Stimulated activated memory B cell treated with anti-CD40 and anti-IgM and Interleukin-4, amounts not matched to agents 10 μg/mL and 1 μg/mL and 100 μg/mL, for 72 hours (primary cell): ENCODE data around the gene RBFOX1.

ENCODE experiments used
- ATAC-seq: fragments of 150-1000 bp; cut with Tn5 transposase; 2 replicates; pipeline ENCODE4 v1.10.0; 2021
- H3K27ac Mint-ChIP-seq: one replicate; pipeline ENCODE4 v1.8.0; 2022; ENCODE audit warnings: mild to moderate bottlenecking, mixed read lengths
- H3K27me3 Mint-ChIP-seq: one replicate; pipeline ENCODE4 v1.8.0; 2022; ENCODE audit warnings: mixed read lengths
- H3K36me3 Mint-ChIP-seq: one replicate; pipeline ENCODE4 v1.8.0; 2022; ENCODE audit warnings: mixed read lengths
- H3K4me1 Mint-ChIP-seq: one replicate; pipeline ENCODE4 v1.8.0; 2022; ENCODE audit warnings: mixed read lengths
- H3K4me3 Mint-ChIP-seq: one replicate; pipeline ENCODE4 v1.8.0; 2022; ENCODE audit warnings: mild to moderate bottlenecking, moderate library complexity, mixed read lengths
- H3K9me3 Mint-ChIP-seq: one replicate; pipeline ENCODE4 v1.8.0; 2022; ENCODE audit warnings: mixed read lengths

The RBFOX1 gene

GRCh38 chr16:7344830-7345780 lies 12.5 kb downstream of the RBFOX1 start:
- H3K4me1 Mint-ChIP-seq: no peaks in the 10 kb centered on the region
- no peak overlapping the region for H3K27ac Mint-ChIP-seq
- H3K27me3 Mint-ChIP-seq: no peaks in the 10 kb centered on the region
- H3K9me3 Mint-ChIP-seq: peaks cover 2% of the 10 kb centered on the region
- H3K36me3 Mint-ChIP-seq: no peaks in the 10 kb centered on the region
- no peak for ATAC-seq
- H3K4me3 Mint-ChIP-seq: no peak overlapping the region

GRCh38 chr16:7350806-7351205 lies 18.2 kb downstream of the RBFOX1 start:
- Mint-ChIP-seq H3K9me3 (peaks cover 7% of the 10 kb centered on the region), H3K27ac (no peak overlapping the region), H3K36me3 (no peaks in the 10 kb centered on the region), H3K4me3 (no peak overlapping the region), H3K4me1 (no peaks in the 10 kb centered on the region), H3K27me3 (no peaks in the 10 kb centered on the region)
- ATAC-seq: no peak

DNA sequence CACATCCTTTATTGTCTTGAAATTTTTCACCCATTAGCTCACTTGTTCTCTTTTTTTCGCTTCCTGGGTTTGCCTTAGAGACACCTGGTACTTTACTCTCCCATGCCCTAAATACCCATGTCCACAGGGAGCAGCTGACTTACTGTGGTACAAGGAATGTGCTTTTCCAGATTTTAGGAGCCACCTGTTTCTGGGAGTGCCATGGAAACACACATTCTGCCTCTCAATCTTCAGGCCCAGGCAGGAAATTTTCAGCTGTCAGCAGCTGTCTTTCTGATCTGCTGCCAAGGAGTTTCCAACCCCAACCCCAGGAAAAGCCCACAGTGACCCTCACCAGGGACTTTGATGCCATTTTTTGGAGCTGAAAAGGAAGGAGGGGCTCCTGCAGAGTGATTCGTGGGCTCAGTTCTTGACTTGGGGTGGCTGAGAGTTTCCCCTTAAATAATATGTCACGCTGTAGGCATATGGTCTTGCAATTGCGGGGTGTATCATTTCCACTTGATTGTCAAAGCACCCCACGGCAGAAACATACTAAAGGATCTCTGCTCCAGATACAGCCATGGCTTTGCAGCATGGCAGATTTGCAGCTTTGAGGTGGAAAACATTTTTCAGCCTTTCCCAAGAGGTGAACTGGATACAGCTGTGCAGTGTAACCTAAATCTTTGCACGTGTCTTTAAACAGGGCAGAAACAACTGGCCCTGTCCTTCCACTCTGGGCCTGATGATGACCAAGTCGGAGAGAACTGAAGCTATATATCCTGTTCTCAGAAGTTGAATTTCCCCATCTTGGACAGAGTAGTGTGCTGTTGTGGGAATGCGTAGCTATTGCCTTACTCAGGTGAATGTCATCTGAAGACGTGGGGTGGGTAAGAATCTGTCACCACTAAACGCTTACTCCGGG lies 19.2 kb downstream of the RBFOX1 start:
- Mint-ChIP-seq H3K9me3 (peaks cover 9% of the 10 kb centered on the region), H3K36me3 (no peaks in the 10 kb centered on the region), H3K4me1 (no peaks in the 10 kb centered on the region), H3K27me3 (no peaks in the 10 kb centered on the region), H3K4me3 (no peak overlapping the region), H3K27ac (no peak overlapping the region)
- ATAC-seq: no peak

GRCh38 chr16:7355758-7356157 lies 23.1 kb downstream of the RBFOX1 start:
- H3K36me3 Mint-ChIP-seq: no peaks in the 10 kb centered on the region
- no peaks in the 10 kb centered on the region for H3K4me1 Mint-ChIP-seq
- no peak for ATAC-seq
- H3K27me3 Mint-ChIP-seq: no peaks in the 10 kb centered on the region
- peaks cover 9% of the 10 kb centered on the region for H3K9me3 Mint-ChIP-seq
- no peak overlapping the region for H3K27ac Mint-ChIP-seq
- H3K4me3 Mint-ChIP-seq: no peak overlapping the region

- Mint-ChIP-seq H3K27ac (no peak overlapping the region), H3K9me3 (peaks cover 3% of the 10 kb centered on the region), H3K36me3 (no peaks in the 10 kb centered on the region), H3K27me3 (no peaks in the 10 kb centered on the region), H3K4me1 (no peaks in the 10 kb centered on the region), H3K4me3 (no peak overlapping the region)
- ATAC-seq: no peak
Observed at GRCh38 chr16:7361416-7362129, 28.9 kb downstream of the RBFOX1 start.

DNA sequence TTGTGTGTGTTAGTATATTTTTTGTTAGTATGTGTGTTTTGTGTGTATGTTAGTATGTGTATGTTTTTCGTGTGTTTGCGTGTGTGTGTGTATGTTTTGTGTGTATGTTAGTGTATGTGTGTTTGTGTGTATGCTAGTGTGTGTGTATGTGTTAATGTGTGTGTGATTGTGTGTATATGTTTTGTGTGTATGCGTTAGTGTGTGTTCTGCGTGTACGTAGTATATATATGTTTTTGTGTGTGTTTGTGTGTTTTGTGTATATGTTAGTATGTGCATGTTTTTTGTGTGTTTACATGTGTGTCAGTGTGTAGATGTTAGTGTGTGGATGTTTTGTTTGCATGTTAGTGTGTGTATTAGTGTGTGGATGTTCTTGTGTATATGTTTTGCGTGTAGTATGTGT lies 29.6 kb downstream of the RBFOX1 start:
- ATAC-seq: no peak
- Mint-ChIP-seq H3K9me3 (peaks cover 3% of the 10 kb centered on the region), H3K27me3 (no peaks in the 10 kb centered on the region), H3K27ac (no peak overlapping the region), H3K4me1 (no peaks in the 10 kb centered on the region), H3K4me3 (no peak overlapping the region), H3K36me3 (no peaks in the 10 kb centered on the region)

DNA sequence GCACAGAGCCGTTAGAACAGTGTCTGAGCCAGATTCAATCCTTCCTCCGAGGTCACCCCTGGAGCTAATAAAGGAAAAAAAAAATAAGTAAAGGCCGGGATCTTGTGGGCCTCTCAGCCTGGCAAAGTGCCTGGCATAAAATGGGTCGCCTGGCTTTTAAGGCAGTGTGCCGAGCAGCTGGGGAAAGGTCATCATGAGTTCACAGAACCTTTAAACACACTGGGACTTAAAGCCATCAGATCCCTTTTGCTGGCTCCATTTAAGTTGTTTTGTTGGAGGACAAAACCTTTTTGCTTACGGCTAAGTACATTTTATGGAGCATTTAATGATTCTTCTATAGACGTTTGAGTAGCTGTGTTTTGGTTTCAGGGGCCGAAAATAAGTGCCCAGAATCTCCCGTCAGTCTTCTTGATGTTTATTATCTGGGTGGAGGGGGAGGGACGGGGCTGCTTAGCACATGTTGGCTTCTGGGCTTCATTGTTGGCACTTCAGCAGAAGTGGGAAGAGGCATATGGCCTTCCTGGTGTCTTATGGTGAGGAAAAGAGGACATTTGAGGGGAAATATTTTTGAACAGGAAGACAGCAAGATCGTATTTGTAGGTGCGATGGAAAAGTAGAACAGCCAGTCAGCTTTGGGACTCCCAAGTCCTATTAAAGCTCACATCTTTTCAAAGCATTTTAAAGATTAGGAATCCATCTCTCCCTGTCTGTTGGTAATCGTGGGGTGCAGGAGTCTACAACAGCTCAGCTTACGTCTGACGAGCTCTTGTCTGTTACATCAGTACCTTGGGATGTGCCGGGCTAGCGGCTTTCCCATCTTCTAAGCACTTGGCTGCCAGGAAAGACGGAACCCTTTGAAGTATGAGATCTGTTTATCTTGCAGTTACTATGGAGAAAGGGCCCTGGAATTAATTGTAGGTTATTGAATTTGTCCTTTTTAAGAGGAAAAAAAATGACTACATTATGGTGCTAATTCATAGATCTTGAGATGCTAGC lies 31.1 kb downstream of the RBFOX1 start:
- H3K27ac Mint-ChIP-seq: no peak overlapping the region
- H3K27me3 Mint-ChIP-seq: no peaks in the 10 kb centered on the region
- H3K4me3 Mint-ChIP-seq: no peak overlapping the region
- no peak for ATAC-seq
- peaks cover 3% of the 10 kb centered on the region for H3K9me3 Mint-ChIP-seq
- H3K36me3 Mint-ChIP-seq: no peaks in the 10 kb centered on the region
- H3K4me1 Mint-ChIP-seq: no peaks in the 10 kb centered on the region

DNA sequence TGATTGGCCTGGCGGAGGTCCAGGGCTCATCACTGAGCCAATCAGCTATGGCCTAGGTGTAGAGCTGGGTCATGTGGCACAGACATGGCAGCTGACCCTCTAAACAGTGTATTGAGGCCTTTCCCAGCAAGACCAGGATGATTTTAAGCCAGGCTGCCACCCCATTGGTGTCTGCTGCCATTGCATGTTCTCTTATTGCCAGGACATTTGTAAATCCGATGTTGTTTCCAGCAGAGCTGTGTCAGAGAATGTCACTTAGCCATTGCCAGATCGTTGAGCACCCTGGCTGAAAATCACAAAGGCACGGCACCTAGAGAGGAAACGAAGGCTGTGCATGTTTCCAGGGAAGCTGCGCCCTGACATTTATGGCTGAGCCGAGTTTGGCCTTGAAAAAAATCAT lies 33.4 kb downstream of the RBFOX1 start:
- Mint-ChIP-seq H3K27ac (no peak overlapping the region), H3K27me3 (no peaks in the 10 kb centered on the region), H3K9me3 (peaks cover 3% of the 10 kb centered on the region), H3K4me3 (no peak overlapping the region), H3K36me3 (no peaks in the 10 kb centered on the region), H3K4me1 (no peaks in the 10 kb centered on the region)
- ATAC-seq: no peak

- Mint-ChIP-seq H3K27ac (no peak overlapping the region), H3K4me1 (no peaks in the 10 kb centered on the region), H3K9me3 (peaks cover 3% of the 10 kb centered on the region), H3K4me3 (no peak overlapping the region), H3K27me3 (no peaks in the 10 kb centered on the region), H3K36me3 (no peaks in the 10 kb centered on the region)
- no peak for ATAC-seq
Observed at GRCh38 chr16:7366993-7367880, 34.6 kb downstream of the RBFOX1 start.

DNA sequence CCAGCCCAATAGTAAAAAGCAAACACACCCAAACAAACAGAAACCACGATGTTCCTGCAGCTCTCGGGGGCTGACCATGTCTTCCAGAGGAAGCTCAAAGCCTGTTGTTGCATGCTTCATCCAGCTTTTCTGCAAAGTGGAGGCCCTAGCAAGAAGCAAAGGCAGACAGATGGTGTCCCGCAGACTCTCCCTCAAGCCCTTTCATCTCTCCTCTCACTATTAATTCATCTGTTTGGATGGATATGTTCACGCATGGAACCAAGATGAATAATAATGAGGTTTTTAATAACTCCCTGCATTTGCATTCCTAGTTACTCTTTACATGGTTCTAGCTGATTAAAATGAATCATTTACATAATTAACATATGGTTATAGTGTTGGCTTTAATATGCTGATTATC lies 36.6 kb downstream of the RBFOX1 start:
- peaks cover 5% of the 10 kb centered on the region for H3K9me3 Mint-ChIP-seq
- H3K27me3 Mint-ChIP-seq: no peaks in the 10 kb centered on the region
- no peak overlapping the region for H3K4me3 Mint-ChIP-seq
- H3K4me1 Mint-ChIP-seq: no peaks in the 10 kb centered on the region
- H3K36me3 Mint-ChIP-seq: no peaks in the 10 kb centered on the region
- ATAC-seq: no peak
- no peak overlapping the region for H3K27ac Mint-ChIP-seq

DNA sequence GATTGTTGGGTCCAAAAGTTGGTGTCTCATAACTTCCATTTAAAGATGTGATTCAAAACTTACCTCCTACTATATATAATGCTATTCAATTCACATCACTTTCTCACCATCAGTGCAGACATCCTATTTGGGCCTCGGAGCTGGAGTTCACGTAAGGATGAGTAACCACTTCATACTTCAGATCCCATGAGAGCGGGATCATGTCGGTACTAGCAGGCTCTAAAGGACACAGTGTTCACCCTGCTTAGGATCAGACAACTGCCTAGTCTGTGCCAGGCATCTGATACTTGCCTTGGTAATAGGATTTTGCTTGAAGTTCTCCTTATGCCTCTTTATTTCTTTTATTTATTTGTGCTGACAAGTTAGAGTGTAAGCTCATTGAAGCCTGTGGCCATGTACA lies 39.5 kb downstream of the RBFOX1 start:
- Mint-ChIP-seq H3K4me1 (no peaks in the 10 kb centered on the region), H3K27me3 (no peaks in the 10 kb centered on the region), H3K36me3 (no peaks in the 10 kb centered on the region), H3K27ac (no peak overlapping the region), H3K9me3 (peaks cover 3% of the 10 kb centered on the region), H3K4me3 (no peak overlapping the region)
- no peak for ATAC-seq

DNA sequence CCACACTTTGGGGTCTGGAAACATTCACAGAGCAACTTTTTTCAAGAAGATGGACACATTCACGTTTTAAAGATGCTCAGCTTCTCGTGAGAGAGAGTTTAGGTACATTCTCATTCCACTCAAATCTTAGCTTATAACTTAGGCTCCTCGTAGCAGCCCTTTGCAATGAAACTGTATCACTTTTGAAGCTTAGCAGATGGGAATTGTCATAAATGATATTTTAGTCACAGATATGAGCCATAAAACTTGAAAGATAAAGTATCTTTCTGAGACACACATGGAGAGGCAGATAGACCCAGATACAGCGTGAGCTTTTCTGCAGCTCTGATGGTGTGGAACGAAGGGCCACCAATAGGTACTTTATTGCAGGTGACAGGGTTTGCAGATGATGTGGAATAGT lies 41.1 kb downstream of the RBFOX1 start:
- H3K4me1 Mint-ChIP-seq: no peaks in the 10 kb centered on the region
- H3K9me3 Mint-ChIP-seq: peaks cover 8% of the 10 kb centered on the region
- no peak overlapping the region for H3K27ac Mint-ChIP-seq
- H3K4me3 Mint-ChIP-seq: no peak overlapping the region
- ATAC-seq: no peak
- no peaks in the 10 kb centered on the region for H3K36me3 Mint-ChIP-seq
- H3K27me3 Mint-ChIP-seq: no peaks in the 10 kb centered on the region

- H3K4me3 Mint-ChIP-seq: no peak overlapping the region
- no peaks in the 10 kb centered on the region for H3K27me3 Mint-ChIP-seq
- H3K9me3 Mint-ChIP-seq: peaks cover 9% of the 10 kb centered on the region
- no peak for ATAC-seq
- no peaks in the 10 kb centered on the region for H3K36me3 Mint-ChIP-seq
- H3K27ac Mint-ChIP-seq: no peak overlapping the region
- no peaks in the 10 kb centered on the region for H3K4me1 Mint-ChIP-seq
Observed at GRCh38 chr16:7374614-7375174, 42.0 kb downstream of the RBFOX1 start.
